ENCODE measurements around the gene RBPJL. TPM values are rescaled to one million over a fixed set of nuclear protein-coding genes. Genes with fewer than 3 reads are reported as not detected.

Gene RBPJL
- total and polyA plus RNA-seq, 2 of the 13 experiments (the other 11 are each of a cell fraction or from before 2014, with no cell fraction given): not detected

- TF ChIP-seq SNRNP70 (IDR thresholded peaks at IDR 0.05; ENCODE audit: low read depth, low read length): no peak
- TF ChIP-seq, protein P1, sequence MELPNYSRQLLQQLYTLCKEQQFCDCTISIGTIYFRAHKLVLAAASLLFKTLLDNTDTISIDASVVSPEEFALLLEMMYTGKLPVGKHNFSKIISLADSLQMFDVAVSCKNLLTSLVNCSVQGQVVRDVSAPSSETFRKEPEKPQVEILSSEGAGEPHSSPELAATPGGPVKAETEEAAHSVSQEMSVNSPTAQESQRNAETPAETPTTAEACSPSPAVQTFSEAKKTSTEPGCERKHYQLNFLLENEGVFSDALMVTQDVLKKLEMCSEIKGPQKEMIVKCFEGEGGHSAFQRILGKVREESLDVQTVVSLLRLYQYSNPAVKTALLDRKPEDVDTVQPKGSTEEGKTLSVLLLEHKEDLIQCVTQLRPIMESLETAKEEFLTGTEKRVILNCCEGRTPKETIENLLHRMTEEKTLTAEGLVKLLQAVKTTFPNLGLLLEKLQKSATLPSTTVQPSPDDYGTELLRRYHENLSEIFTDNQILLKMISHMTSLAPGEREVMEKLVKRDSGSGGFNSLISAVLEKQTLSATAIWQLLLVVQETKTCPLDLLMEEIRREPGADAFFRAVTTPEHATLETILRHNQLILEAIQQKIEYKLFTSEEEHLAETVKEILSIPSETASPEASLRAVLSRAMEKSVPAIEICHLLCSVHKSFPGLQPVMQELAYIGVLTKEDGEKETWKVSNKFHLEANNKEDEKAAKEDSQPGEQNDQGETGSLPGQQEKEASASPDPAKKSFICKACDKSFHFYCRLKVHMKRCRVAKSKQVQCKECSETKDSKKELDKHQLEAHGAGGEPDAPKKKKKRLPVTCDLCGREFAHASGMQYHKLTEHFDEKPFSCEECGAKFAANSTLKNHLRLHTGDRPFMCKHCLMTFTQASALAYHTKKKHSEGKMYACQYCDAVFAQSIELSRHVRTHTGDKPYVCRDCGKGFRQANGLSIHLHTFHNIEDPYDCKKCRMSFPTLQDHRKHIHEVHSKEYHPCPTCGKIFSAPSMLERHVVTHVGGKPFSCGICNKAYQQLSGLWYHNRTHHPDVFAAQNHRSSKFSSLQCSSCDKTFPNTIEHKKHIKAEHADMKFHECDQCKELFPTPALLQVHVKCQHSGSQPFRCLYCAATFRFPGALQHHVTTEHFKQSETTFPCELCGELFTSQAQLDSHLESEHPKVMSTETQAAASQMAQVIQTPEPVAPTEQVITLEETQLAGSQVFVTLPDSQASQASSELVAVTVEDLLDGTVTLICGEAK (IDR thresholded peaks at IDR 0.05): 0 out of 2 replicates have a peak, but pooled peaks have one; percentile 28
- TF ChIP-seq, protein P1 (CRISPR knock-in tag; IDR thresholded peaks at IDR 0.05): no peak
- TF ChIP-seq, protein P2, sequence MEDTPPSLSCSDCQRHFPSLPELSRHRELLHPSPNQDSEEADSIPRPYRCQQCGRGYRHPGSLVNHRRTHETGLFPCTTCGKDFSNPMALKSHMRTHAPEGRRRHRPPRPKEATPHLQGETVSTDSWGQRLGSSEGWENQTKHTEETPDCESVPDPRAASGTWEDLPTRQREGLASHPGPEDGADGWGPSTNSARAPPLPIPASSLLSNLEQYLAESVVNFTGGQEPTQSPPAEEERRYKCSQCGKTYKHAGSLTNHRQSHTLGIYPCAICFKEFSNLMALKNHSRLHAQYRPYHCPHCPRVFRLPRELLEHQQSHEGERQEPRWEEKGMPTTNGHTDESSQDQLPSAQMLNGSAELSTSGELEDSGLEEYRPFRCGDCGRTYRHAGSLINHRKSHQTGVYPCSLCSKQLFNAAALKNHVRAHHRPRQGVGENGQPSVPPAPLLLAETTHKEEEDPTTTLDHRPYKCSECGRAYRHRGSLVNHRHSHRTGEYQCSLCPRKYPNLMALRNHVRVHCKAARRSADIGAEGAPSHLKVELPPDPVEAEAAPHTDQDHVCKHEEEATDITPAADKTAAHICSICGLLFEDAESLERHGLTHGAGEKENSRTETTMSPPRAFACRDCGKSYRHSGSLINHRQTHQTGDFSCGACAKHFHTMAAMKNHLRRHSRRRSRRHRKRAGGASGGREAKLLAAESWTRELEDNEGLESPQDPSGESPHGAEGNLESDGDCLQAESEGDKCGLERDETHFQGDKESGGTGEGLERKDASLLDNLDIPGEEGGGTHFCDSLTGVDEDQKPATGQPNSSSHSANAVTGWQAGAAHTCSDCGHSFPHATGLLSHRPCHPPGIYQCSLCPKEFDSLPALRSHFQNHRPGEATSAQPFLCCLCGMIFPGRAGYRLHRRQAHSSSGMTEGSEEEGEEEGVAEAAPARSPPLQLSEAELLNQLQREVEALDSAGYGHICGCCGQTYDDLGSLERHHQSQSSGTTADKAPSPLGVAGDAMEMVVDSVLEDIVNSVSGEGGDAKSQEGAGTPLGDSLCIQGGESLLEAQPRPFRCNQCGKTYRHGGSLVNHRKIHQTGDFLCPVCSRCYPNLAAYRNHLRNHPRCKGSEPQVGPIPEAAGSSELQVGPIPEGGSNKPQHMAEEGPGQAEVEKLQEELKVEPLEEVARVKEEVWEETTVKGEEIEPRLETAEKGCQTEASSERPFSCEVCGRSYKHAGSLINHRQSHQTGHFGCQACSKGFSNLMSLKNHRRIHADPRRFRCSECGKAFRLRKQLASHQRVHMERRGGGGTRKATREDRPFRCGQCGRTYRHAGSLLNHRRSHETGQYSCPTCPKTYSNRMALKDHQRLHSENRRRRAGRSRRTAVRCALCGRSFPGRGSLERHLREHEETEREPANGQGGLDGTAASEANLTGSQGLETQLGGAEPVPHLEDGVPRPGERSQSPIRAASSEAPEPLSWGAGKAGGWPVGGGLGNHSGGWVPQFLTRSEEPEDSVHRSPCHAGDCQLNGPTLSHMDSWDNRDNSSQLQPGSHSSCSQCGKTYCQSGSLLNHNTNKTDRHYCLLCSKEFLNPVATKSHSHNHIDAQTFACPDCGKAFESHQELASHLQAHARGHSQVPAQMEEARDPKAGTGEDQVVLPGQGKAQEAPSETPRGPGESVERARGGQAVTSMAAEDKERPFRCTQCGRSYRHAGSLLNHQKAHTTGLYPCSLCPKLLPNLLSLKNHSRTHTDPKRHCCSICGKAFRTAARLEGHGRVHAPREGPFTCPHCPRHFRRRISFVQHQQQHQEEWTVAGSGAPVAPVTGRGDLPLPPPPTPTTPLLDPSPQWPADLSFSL (CRISPR knock-in tag; IDR thresholded peaks at IDR 0.05): peak; percentile 80
- TF ChIP-seq ARNT (IDR thresholded peaks at IDR 0.05): 0 out of 2 replicates have a peak, but pooled peaks have one; percentile 64
- TF ChIP-seq ATF7 (IDR thresholded peaks at IDR 0.05): peak; percentile 40; the same call in 1 of the 2 replicates
- TF ChIP-seq ATF7 (CRISPR knock-in tag; IDR thresholded peaks at IDR 0.05): no peak
- TF ChIP-seq NFRKB (IDR thresholded peaks at IDR 0.05): peak; percentile 54; the same call in 1 of the 2 replicates
- TF ChIP-seq, protein P3, sequence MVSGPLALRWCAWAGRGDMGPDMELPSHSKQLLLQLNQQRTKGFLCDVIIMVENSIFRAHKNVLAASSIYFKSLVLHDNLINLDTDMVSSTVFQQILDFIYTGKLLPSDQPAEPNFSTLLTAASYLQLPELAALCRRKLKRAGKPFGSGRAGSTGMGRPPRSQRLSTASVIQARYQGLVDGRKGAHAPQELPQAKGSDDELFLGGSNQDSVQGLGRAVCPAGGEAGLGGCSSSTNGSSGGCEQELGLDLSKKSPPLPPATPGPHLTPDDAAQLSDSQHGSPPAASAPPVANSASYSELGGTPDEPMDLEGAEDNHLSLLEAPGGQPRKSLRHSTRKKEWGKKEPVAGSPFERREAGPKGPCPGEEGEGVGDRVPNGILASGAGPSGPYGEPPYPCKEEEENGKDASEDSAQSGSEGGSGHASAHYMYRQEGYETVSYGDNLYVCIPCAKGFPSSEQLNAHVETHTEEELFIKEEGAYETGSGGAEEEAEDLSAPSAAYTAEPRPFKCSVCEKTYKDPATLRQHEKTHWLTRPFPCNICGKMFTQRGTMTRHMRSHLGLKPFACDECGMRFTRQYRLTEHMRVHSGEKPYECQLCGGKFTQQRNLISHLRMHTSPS (CRISPR knock-in tag; IDR thresholded peaks at IDR 0.05; ENCODE audit: low read depth): no peak
- TF ChIP-seq NONO (IDR thresholded peaks at IDR 0.05): peak; percentile 80; the same call in 1 of the 2 replicates
- TF ChIP-seq NONO (CRISPR knock-in tag; conservative IDR thresholded peaks at IDR 0.05): no peak
Observed at GRCh38 chr20:45282700-45283550, 23.7 kb upstream of the RBPJL start (continued).

All from HepG2 (cell line).